Liver (tissue), 3 donors: ENCODE measurements around the gene CAMSAP1.

Experiments
- EGR1 ChIP-seq, 2 donors: IDR thresholded peaks; 2 replicates each; pipeline ENCODE4 v1.6.1; 2016 to 2018; ENCODE audit warnings: antibody characterized with exemption in 2 of 2, low read depth in 2 of 2
- GABPA ChIP-seq, 2 donors: IDR thresholded peaks in 1 of 2; conservative IDR thresholded peaks in 1 of 2; 2 replicates each; pipeline ENCODE4 v1.6.1; 2016; ENCODE audit warnings: antibody characterized with exemption in 2 of 2, mild to moderate bottlenecking in 1 of 2, moderate library complexity in 1 of 2
- HNF4A ChIP-seq, 2 donors: conservative IDR thresholded peaks; 2 replicates each; pipeline ENCODE4 v1.6.1; 2016; ENCODE audit warnings: antibody characterized with exemption in 2 of 2, mild to moderate bottlenecking in 2 of 2
- HNF4G ChIP-seq: IDR thresholded peaks from 2 replicates; pipeline ENCODE4 v1.6.1; 2016; ENCODE audit warnings: antibody characterized with exemption
- JUND ChIP-seq, 2 donors: IDR thresholded peaks; 2 replicates each; pipeline ENCODE4 v1.6.1; 2016; ENCODE audit warnings: antibody characterized with exemption in 2 of 2
- RAD21 ChIP-seq, 2 donors: IDR thresholded peaks; 2 replicates each; pipeline ENCODE4 v1.6.1; 2016; ENCODE audit warnings: antibody characterized with exemption in 2 of 2, mild to moderate bottlenecking in 2 of 2
- RXRA ChIP-seq, 2 donors: IDR thresholded peaks; 2 replicates each; pipeline ENCODE4 v1.6.1; 2017 to 2018; ENCODE audit warnings: antibody characterized with exemption in 2 of 2, mild to moderate bottlenecking in 1 of 2
- SP1 ChIP-seq: IDR thresholded peaks from 2 replicates; pipeline ENCODE4 v1.6.1; 2018; ENCODE audit warnings: antibody characterized with exemption, mild to moderate bottlenecking
- TAF1 ChIP-seq: conservative IDR thresholded peaks from 2 replicates; pipeline ENCODE4 v1.6.1; 2016; ENCODE audit warnings: antibody characterized with exemption, mild to moderate bottlenecking
- YY1 ChIP-seq: IDR thresholded peaks from 2 replicates; pipeline ENCODE4 v1.6.1; 2016; ENCODE audit warnings: antibody characterized with exemption, mild to moderate bottlenecking
- TF ChIP-seq, protein P1 (sequence below): IDR thresholded peaks from 2 replicates; pipeline ENCODE4 v1.6.1; 2016; ENCODE audit warnings: antibody characterized with exemption, mild to moderate bottlenecking
- TF ChIP-seq, protein P2 (sequence below): fragments of 150-350 bp; IDR thresholded peaks from 2 replicates; pipeline ENCODE4 v1.5.1; 2017; ENCODE audit warnings: improper control_type of control experiment, low read depth, low read length; ENCODE audit not compliant: missing input control
- TF ChIP-seq, protein P3 (sequence below): IDR thresholded peaks from 2 replicates; pipeline ENCODE4 v1.6.1; 2016; ENCODE audit warnings: antibody characterized with exemption
- TF ChIP-seq, protein P4 (sequence below): IDR thresholded peaks from 2 replicates; pipeline ENCODE4 v1.6.1; 2016; ENCODE audit warnings: antibody characterized with exemption
- donor health status: healthy.
- donor health status: healthy.

DNA sequence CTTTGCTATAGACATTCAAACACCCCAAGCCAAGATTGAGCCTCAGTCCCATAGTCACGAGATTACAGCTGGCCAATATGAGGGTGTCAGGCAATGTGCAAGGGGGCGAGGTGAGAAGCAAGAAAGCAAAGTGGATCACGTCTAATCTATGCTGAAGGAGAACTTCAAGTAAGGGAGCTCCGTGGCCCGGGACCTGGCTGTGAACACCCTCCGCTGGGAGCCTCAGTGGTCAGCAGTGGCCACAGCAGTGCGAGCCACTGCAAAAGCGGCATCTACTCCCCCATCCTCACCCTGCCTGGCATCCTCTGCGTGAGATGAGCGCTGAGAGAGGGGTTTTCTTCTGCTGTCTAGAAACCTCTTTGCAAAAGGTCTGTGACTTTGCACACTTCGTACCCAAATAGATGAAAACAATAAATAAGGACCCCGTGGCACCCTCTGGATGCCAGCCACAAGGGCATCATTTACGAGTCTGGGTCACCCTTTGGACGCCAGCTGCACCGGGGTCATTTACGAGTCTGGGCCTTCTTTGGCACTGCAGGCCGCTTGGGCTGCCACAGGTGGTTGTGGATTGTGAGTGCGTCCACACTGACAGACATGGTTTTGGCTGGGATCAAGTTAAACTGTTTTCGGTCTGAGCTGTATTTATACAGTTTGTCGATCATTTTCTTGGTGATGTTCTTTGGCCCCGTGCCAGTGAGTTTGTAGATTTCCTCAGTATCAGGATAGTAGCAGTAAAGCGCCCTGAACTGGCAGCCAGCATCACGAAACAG lies 96.4 kb downstream of the CAMSAP1 start:
- TF ChIP-seq, protein P1, sequence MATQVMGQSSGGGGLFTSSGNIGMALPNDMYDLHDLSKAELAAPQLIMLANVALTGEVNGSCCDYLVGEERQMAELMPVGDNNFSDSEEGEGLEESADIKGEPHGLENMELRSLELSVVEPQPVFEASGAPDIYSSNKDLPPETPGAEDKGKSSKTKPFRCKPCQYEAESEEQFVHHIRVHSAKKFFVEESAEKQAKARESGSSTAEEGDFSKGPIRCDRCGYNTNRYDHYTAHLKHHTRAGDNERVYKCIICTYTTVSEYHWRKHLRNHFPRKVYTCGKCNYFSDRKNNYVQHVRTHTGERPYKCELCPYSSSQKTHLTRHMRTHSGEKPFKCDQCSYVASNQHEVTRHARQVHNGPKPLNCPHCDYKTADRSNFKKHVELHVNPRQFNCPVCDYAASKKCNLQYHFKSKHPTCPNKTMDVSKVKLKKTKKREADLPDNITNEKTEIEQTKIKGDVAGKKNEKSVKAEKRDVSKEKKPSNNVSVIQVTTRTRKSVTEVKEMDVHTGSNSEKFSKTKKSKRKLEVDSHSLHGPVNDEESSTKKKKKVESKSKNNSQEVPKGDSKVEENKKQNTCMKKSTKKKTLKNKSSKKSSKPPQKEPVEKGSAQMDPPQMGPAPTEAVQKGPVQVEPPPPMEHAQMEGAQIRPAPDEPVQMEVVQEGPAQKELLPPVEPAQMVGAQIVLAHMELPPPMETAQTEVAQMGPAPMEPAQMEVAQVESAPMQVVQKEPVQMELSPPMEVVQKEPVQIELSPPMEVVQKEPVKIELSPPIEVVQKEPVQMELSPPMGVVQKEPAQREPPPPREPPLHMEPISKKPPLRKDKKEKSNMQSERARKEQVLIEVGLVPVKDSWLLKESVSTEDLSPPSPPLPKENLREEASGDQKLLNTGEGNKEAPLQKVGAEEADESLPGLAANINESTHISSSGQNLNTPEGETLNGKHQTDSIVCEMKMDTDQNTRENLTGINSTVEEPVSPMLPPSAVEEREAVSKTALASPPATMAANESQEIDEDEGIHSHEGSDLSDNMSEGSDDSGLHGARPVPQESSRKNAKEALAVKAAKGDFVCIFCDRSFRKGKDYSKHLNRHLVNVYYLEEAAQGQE, result no peak
- TF ChIP-seq, protein P2, sequence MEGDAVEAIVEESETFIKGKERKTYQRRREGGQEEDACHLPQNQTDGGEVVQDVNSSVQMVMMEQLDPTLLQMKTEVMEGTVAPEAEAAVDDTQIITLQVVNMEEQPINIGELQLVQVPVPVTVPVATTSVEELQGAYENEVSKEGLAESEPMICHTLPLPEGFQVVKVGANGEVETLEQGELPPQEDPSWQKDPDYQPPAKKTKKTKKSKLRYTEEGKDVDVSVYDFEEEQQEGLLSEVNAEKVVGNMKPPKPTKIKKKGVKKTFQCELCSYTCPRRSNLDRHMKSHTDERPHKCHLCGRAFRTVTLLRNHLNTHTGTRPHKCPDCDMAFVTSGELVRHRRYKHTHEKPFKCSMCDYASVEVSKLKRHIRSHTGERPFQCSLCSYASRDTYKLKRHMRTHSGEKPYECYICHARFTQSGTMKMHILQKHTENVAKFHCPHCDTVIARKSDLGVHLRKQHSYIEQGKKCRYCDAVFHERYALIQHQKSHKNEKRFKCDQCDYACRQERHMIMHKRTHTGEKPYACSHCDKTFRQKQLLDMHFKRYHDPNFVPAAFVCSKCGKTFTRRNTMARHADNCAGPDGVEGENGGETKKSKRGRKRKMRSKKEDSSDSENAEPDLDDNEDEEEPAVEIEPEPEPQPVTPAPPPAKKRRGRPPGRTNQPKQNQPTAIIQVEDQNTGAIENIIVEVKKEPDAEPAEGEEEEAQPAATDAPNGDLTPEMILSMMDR, result no peak
- no peak for TF ChIP-seq HNF4A (conservative IDR thresholded peaks at IDR 0.05)
- no peak for TF ChIP-seq YY1
- TF ChIP-seq, protein P3, sequence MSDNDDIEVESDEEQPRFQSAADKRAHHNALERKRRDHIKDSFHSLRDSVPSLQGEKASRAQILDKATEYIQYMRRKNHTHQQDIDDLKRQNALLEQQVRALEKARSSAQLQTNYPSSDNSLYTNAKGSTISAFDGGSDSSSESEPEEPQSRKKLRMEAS, result no peak
- no peak for TF ChIP-seq HNF4G
- TF ChIP-seq RXRA (IDR thresholded peaks at IDR 0.05), result no peak
- TF ChIP-seq, protein P4, sequence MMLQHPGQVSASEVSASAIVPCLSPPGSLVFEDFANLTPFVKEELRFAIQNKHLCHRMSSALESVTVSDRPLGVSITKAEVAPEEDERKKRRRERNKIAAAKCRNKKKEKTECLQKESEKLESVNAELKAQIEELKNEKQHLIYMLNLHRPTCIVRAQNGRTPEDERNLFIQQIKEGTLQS, result no peak
- no peak for TF ChIP-seq SP1
- TF ChIP-seq RAD21 (IDR thresholded peaks at IDR 0.05), result no peak
- TF ChIP-seq EGR1 (IDR thresholded peaks at IDR 0.05; ENCODE audit: low read depth in 2 of 2), result no peak
- no peak for TF ChIP-seq JUND (IDR thresholded peaks at IDR 0.05)
- no peak for TF ChIP-seq GABPA (IDR thresholded peaks at IDR 0.05 in 1 of 2, conservative IDR thresholded peaks at IDR 0.05 in 1 of 2)
- TF ChIP-seq TAF1, result no peak
